GM12878 (cell line): Measurements from ENCODE around the gene RAB25. TPM values are rescaled to one million over a fixed set of nuclear protein-coding genes. Genes with fewer than 3 reads are reported as not detected.

ENCODE experiments used
- ATAC-seq: fragments of 200-7000 bp; cut with Tn5 transposase; 3 replicates; pipeline ENCODE4 v1.9.1; 2020; ENCODE audit warnings: mild to moderate bottlenecking, moderate library complexity
- BruUV-seq: library from RNA; stranded (reverse); fragments of 400-500 nt; replicated peaks from 2 replicates; lab custom pipeline; 2021; lab: Mats Ljungman, UMichigan
- CTCF ChIA-PET: fragments of 300-600 bp; sonication (Branson Sonifier 250); formaldehyde crosslinking; extraction: SDS; loops from one replicate; lab custom pipeline; 2021; ENCODE audit warnings: inconsistent platforms; lab: Yijun Ruan, JAX
- POLR2A ChIA-PET: fragments of 350-600 bp; formaldehyde crosslinking; extraction: SDS; loops from one replicate; lab custom pipeline; 2021; ENCODE audit warnings: inconsistent platforms; lab: Charles Lee
- RAD21 ChIA-PET: fragments of 300-600 bp; sonication (Branson Sonifier 250); formaldehyde crosslinking; loops from one replicate; lab custom pipeline; 2023; ENCODE audit warnings: antibody characterized with exemption; ENCODE audit not compliant: unreplicated experiment; lab: Charles Lee
- SMC1A ChIA-PET: fragments of 300-600 bp; sonication (Branson Sonifier 250); formaldehyde crosslinking; loops from one replicate; lab custom pipeline; 2023; ENCODE audit not compliant: unreplicated experiment, uncharacterized antibody; lab: Charles Lee
- DNase-seq: peaks from one replicate; pipeline ENCODE4 v3.0.0-alpha.2; 2011; ENCODE audit warnings: low read depth, low spot score
- FAIRE-seq: peaks from 3 replicates; lab custom pipeline; 2011; peaks lifted over from hg19 to GRCh38; lab: Jason Lieb, UNC
- H2AFZ ChIP-seq: 2 replicates; pipeline ENCODE4 v1.6.0; 2011; ENCODE audit warnings: low read depth, low read length, control low read depth; ENCODE audit not compliant: control insufficient read depth
- H3K27ac ChIP-seq: 2 replicates; pipeline ENCODE4 v1.5.1; 2011; ENCODE audit warnings: control low read depth; ENCODE audit not compliant: control insufficient read depth, insufficient read depth
- H3K27me3 ChIP-seq, 2 experiments: replicated peaks in 1 of 2; 2 replicates each; pipeline versions ENCODE4 v1.6.0 to v1.6.1; 2011; ENCODE audit warnings: low read length in 1 of 2; ENCODE audit not compliant: control insufficient read depth in 2 of 2, insufficient read depth in 2 of 2
- H3K36me3 ChIP-seq, 2 experiments: 2 replicates each; pipeline ENCODE4 v1.5.1; 2011; ENCODE audit warnings: low read length in 1 of 2; ENCODE audit not compliant: control insufficient read depth in 2 of 2, insufficient read depth in 2 of 2
- H3K4me1 ChIP-seq: 2 replicates; pipeline ENCODE4 v1.6.1; 2011; ENCODE audit warnings: mild to moderate bottlenecking, low read length, moderate library complexity, mixed read lengths; ENCODE audit not compliant: control insufficient read depth, insufficient read depth
- H3K4me2 ChIP-seq: 2 replicates; pipeline ENCODE4 v1.6.0; 2011; ENCODE audit warnings: control low read depth; ENCODE audit not compliant: control insufficient read depth, insufficient read depth
- H3K4me3 ChIP-seq: fragments of 200-600 bp; sonication (generic); 2 replicates; pipeline ENCODE4 v1.5.1; 2016
- H3K79me2 ChIP-seq: 2 replicates; pipeline ENCODE4 v1.6.0; 2011; ENCODE audit warnings: low read length; ENCODE audit not compliant: control insufficient read depth, insufficient read depth
- H3K9ac ChIP-seq: 2 replicates; pipeline ENCODE4 v1.8.0; 2011; ENCODE audit warnings: low read length, control low read depth, mixed read lengths; ENCODE audit not compliant: control insufficient read depth, insufficient read depth
- H3K9me3 ChIP-seq: replicated peaks from 3 replicates; pipeline ENCODE4 v1.5.1; 2011; ENCODE audit warnings: mild to moderate bottlenecking, low read length; ENCODE audit not compliant: control insufficient read depth, insufficient read depth
- H4K20me1 ChIP-seq: 2 replicates; pipeline ENCODE4 v1.6.0; 2011; ENCODE audit not compliant: control insufficient read depth, insufficient read depth
- BCL11A ChIP-seq: IDR thresholded peaks from 2 replicates; pipeline ENCODE4 v1.6.1; 2011; ENCODE audit warnings: low read depth, low read length
- BHLHE40 ChIP-seq, 2 experiments: fragments of 450-650 bp in 1 of 2; IDR thresholded peaks; 2 replicates each; pipeline ENCODE4 v1.6.1; 2011 to 2017; ENCODE audit warnings: low read depth in 2 of 2, borderline replicate concordance in 1 of 2, improper control_type of control experiment in 1 of 2, low read length in 1 of 2, mild to moderate bottlenecking in 1 of 2
- DPF2 ChIP-seq: fragments of 450-650 bp; IDR thresholded peaks from 2 replicates; pipeline ENCODE4 v1.6.1; 2017; ENCODE audit warnings: mild to moderate bottlenecking
- EGR1 ChIP-seq, 2 experiments: IDR thresholded peaks; 1 replicate in 1 of 2; 2 replicates in 1 of 2; pipeline ENCODE4 v1.6.1; 2011 to 2012; ENCODE audit warnings: low read depth in 2 of 2, low read length in 2 of 2, borderline replicate concordance in 1 of 2, mild to moderate bottlenecking in 1 of 2, moderate library complexity in 1 of 2
- IKZF2 ChIP-seq, 2 experiments: fragments of 450-650 bp; IDR thresholded peaks; 2 replicates each; pipeline ENCODE4 v1.6.1; 2017; ENCODE audit warnings: mild to moderate bottlenecking in 2 of 2, moderate library complexity in 2 of 2
- MTA3 ChIP-seq: IDR thresholded peaks from 2 replicates; pipeline ENCODE4 v1.6.1; 2012; ENCODE audit warnings: low read length, inconsistent platforms, borderline replicate concordance
- NFXL1 ChIP-seq: fragments of 450-650 bp; IDR thresholded peaks from 2 replicates; pipeline ENCODE4 v1.6.1; 2017; ENCODE audit warnings: antibody characterized with exemption, mild to moderate bottlenecking, borderline replicate concordance
- NR2C1 ChIP-seq: fragments of 450-650 bp; IDR thresholded peaks from 2 replicates; pipeline ENCODE4 v1.6.1; 2017; ENCODE audit warnings: antibody characterized with exemption, mild to moderate bottlenecking, moderate library complexity
- NRF1 ChIP-seq: conservative IDR thresholded peaks from 2 replicates; pipeline ENCODE4 v1.6.1; 2011; ENCODE audit warnings: mild to moderate bottlenecking, low read depth, low read length, improper control_type of control experiment
- PAX5 ChIP-seq: IDR thresholded peaks from 2 replicates; pipeline ENCODE4 v1.6.1; 2011; ENCODE audit warnings: low read depth, low read length, borderline replicate concordance
- TARDBP ChIP-seq: IDR thresholded peaks from 2 replicates; pipeline ENCODE4 v1.6.1; 2016; ENCODE audit warnings: borderline replicate concordance
- TCF12 ChIP-seq: IDR thresholded peaks from 2 replicates; pipeline ENCODE4 v1.6.1; 2011; ENCODE audit warnings: low read depth, mild to moderate bottlenecking, low read length
- ZNF274 ChIP-seq: IDR thresholded peaks from one replicate; pipeline ENCODE4 v1.8.0; 2011; ENCODE audit not compliant: insufficient read length, insufficient read depth
- WGBS: methylation state at CpG from one replicate; pipeline ENCODE4 v1.1.6; 2016; ENCODE audit warnings: low lambda C conversion rate; ENCODE audit not compliant: insufficient replicate concordance, insufficient coverage; ENCODE audit errors: missing lambda C conversion rate; 5-methylcytosine and 5-hydroxymethylcytosine counted together
- in situ Hi-C: fragments of 300-500 bp; cut with MboI; formaldehyde crosslinking; loops from 9 replicates; pipeline ENCODE4 v1.14.3; 2018; ENCODE audit warnings: mixed read lengths
- intact Hi-C: fragments of 100-400 bp; cut with micrococcal nuclease; formaldehyde crosslinking; loops from one replicate; pipeline ENCODE4 v1.14.2; 2022; ENCODE audit not compliant: unreplicated experiment
- polyA plus RNA-seq, 11 experiments: library from polyadenylated mRNA; depleted of rRNA in 4 of 11; unstranded in 6 of 11; stranded (reverse) in 5 of 11; fragments of >200 nt; fragmentation: Nextera tagmentation in 4 of 11; fragmentation: Illumina TruSeq in 1 of 11; extraction: Ambion mirVana in 4 of 11; extraction: Trizol in 1 of 11; gene quantifications; 1 replicate in 1 of 11; 2 replicates in 10 of 11; pipeline versions ENCODE4 v1.2.1 to v1.2.3, GENCODE V29; 2011 to 2016; ENCODE audit warnings: inconsistent platforms in 2 of 11, missing spikeins in 2 of 11, low read depth in 1 of 11
- total RNA-seq, 4 experiments: library from RNA; depleted of rRNA in 3 of 4; stranded (reverse); fragments of >200 nt in 3 of 4; fragmentation: Illumina TruSeq in 1 of 4; extraction: Trizol in 1 of 4; gene quantifications; 2 replicates each; pipeline versions ENCODE4 v1.2.1 to v1.2.3, GENCODE V29; 2013 to 2021
- TF ChIP-seq, protein P1 (sequence below): IDR thresholded peaks from 2 replicates; pipeline ENCODE4 v1.6.1; 2012; ENCODE audit warnings: low read length, inconsistent platforms
- TF ChIP-seq, protein P2 (sequence below): fragments of 450-650 bp; IDR thresholded peaks from 2 replicates; pipeline ENCODE4 v1.6.1; 2016; ENCODE audit warnings: mild to moderate bottlenecking, moderate library complexity, borderline replicate concordance
- TF ChIP-seq, protein P3 (sequence below): IDR thresholded peaks from 2 replicates; pipeline ENCODE4 v1.6.1; 2011; ENCODE audit warnings: mild to moderate bottlenecking, low read depth, low read length, moderate library complexity; ENCODE audit not compliant: insufficient replicate concordance
- TF ChIP-seq, protein P4 (sequence below), 3 experiments: IDR thresholded peaks in 2 of 3; conservative IDR thresholded peaks in 1 of 3; 2 replicates each; pipeline ENCODE4 v1.5.1; 2011; ENCODE audit warnings: low read depth in 3 of 3, low read length in 3 of 3, mild to moderate bottlenecking in 3 of 3, control low read depth in 2 of 3, moderate library complexity in 2 of 3, inconsistent platforms in 1 of 3, mixed read lengths in 1 of 3; ENCODE audit not compliant: control insufficient read depth in 2 of 3, insufficient read depth in 1 of 3; ENCODE audit errors: extremely low read depth in 1 of 3

RAB25 gene
- total and polyA plus RNA-seq, 10 of the 15 experiments (the other 5 are each of a cell fraction or from before 2014, with no cell fraction given) = 0.16 to 0.36 (median 0.22) TPM; not detected in 7

DNA sequence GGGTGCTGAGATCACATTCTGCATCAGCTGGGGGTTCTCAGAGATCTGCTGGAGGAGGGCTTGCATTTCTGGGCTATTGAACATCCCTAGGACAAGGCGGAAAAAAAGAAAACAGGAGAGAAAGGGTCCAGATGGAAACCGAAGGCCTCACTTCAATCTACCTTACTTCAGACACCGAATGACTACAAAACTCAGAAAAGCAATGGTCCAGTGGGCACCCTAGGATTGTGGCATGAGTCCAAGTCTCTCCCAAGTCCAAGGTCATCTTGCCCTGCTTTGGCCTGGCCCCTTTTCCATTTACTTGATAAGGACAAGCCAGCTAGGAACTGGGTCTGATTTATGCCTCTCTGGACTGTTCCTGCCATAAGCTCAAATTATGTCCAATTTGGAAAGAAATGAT is 18.1 kb upstream of the RAB25 start:
- in situ Hi-C loops (no loop called here), intact Hi-C loops (no loop called here)
- SMC1A ChIA-PET = no interaction called here
- no peak for ATAC-seq
- Histone ChIP-seq H3K4me1 (no peaks in the 10 kb centered on the region), H2AFZ (no peak overlapping the region), H3K27ac (no peak overlapping the region), H3K36me3 (peaks cover 0 to 3% of the 10 kb centered on the region in 2 experiments; a peak in 3 of 4 replicates), H3K4me2 (no peak overlapping the region), H3K27me3 (no peaks in the 10 kb centered on the region), H3K79me2 (no peaks in the 10 kb centered on the region), H3K4me3 (no peak overlapping the region), H3K9me3 (no peaks in the 10 kb centered on the region), H4K20me1 (no peaks in the 10 kb centered on the region), H3K9ac (no peak overlapping the region)
- RAD21 ChIA-PET = no interaction called here
- no TSS peak for BruUV-seq
- CTCF ChIA-PET = interaction anchor here (1.1 kb wide), 1 partner anchor 17 kb away, joined by 3 read pairs; no protein-coding TSS in a partner anchor
- no peak for DNase-seq
- POLR2A ChIA-PET = no interaction called here
- FAIRE-seq = no peak
- 96% methylated on average over 3 of the region's 3 CpGs for WGBS
- TF ChIP-seq, protein P1, sequence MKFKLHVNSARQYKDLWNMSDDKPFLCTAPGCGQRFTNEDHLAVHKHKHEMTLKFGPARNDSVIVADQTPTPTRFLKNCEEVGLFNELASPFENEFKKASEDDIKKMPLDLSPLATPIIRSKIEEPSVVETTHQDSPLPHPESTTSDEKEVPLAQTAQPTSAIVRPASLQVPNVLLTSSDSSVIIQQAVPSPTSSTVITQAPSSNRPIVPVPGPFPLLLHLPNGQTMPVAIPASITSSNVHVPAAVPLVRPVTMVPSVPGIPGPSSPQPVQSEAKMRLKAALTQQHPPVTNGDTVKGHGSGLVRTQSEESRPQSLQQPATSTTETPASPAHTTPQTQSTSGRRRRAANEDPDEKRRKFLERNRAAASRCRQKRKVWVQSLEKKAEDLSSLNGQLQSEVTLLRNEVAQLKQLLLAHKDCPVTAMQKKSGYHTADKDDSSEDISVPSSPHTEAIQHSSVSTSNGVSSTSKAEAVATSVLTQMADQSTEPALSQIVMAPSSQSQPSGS = no peak
- TF ChIP-seq, protein P2, sequence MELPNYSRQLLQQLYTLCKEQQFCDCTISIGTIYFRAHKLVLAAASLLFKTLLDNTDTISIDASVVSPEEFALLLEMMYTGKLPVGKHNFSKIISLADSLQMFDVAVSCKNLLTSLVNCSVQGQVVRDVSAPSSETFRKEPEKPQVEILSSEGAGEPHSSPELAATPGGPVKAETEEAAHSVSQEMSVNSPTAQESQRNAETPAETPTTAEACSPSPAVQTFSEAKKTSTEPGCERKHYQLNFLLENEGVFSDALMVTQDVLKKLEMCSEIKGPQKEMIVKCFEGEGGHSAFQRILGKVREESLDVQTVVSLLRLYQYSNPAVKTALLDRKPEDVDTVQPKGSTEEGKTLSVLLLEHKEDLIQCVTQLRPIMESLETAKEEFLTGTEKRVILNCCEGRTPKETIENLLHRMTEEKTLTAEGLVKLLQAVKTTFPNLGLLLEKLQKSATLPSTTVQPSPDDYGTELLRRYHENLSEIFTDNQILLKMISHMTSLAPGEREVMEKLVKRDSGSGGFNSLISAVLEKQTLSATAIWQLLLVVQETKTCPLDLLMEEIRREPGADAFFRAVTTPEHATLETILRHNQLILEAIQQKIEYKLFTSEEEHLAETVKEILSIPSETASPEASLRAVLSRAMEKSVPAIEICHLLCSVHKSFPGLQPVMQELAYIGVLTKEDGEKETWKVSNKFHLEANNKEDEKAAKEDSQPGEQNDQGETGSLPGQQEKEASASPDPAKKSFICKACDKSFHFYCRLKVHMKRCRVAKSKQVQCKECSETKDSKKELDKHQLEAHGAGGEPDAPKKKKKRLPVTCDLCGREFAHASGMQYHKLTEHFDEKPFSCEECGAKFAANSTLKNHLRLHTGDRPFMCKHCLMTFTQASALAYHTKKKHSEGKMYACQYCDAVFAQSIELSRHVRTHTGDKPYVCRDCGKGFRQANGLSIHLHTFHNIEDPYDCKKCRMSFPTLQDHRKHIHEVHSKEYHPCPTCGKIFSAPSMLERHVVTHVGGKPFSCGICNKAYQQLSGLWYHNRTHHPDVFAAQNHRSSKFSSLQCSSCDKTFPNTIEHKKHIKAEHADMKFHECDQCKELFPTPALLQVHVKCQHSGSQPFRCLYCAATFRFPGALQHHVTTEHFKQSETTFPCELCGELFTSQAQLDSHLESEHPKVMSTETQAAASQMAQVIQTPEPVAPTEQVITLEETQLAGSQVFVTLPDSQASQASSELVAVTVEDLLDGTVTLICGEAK = no peak
- TF ChIP-seq IKZF2 (IDR thresholded peaks at IDR 0.05) (no peak), MTA3 (no peak), TARDBP (no peak), BHLHE40 (IDR thresholded peaks at IDR 0.05; ENCODE audit: borderline replicate concordance in 1 of 2, low read depth in 2 of 2, low read length in 1 of 2) (no peak), BCL11A (no peak), DPF2 (no peak), TCF12 (no peak), ZNF274 (no peak), NRF1 (no peak), EGR1 (IDR thresholded peaks at IDR 0.05; ENCODE audit: borderline replicate concordance in 1 of 2, low read depth in 2 of 2, low read length in 2 of 2) (no peak), NFXL1 (no peak), PAX5 (no peak), NR2C1 (no peak)
- TF ChIP-seq, protein P3, sequence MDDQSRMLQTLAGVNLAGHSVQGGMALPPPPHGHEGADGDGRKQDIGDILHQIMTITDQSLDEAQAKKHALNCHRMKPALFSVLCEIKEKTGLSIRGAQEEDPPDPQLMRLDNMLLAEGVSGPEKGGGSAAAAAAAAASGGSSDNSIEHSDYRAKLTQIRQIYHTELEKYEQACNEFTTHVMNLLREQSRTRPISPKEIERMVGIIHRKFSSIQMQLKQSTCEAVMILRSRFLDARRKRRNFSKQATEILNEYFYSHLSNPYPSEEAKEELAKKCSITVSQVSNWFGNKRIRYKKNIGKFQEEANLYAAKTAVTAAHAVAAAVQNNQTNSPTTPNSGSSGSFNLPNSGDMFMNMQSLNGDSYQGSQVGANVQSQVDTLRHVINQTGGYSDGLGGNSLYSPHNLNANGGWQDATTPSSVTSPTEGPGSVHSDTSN = no peak
- TF ChIP-seq, protein P4, sequence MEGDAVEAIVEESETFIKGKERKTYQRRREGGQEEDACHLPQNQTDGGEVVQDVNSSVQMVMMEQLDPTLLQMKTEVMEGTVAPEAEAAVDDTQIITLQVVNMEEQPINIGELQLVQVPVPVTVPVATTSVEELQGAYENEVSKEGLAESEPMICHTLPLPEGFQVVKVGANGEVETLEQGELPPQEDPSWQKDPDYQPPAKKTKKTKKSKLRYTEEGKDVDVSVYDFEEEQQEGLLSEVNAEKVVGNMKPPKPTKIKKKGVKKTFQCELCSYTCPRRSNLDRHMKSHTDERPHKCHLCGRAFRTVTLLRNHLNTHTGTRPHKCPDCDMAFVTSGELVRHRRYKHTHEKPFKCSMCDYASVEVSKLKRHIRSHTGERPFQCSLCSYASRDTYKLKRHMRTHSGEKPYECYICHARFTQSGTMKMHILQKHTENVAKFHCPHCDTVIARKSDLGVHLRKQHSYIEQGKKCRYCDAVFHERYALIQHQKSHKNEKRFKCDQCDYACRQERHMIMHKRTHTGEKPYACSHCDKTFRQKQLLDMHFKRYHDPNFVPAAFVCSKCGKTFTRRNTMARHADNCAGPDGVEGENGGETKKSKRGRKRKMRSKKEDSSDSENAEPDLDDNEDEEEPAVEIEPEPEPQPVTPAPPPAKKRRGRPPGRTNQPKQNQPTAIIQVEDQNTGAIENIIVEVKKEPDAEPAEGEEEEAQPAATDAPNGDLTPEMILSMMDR (IDR thresholded peaks at IDR 0.05 in 2 of 3, conservative IDR thresholded peaks at IDR 0.05 in 1 of 3; ENCODE audit: control insufficient read depth in 2 of 3, extremely low read depth in 1 of 3, insufficient read depth in 1 of 3, low read depth in 3 of 3, low read length in 3 of 3) = no peak
